ENCODE results near the gene ERGIC1. TPM values are rescaled to one million over a fixed set of nuclear protein-coding genes. Genes with fewer than 3 reads are reported as not detected.
A peak's percentile ranks its signal among the peaks of the same experiment; 100 is the strongest.

ERGIC1 gene
- total and polyA plus RNA-seq, 12 donors = 71.9 to 450 (median 248) TPM

- Histone ChIP-seq H3K9me3 (replicated peaks in 1 of 3) (no peaks in the 10 kb centered on the region), H3K36me3 (replicated peaks in 1 of 2) (no peaks in the 10 kb centered on the region), H3K27me3 (no peaks in the 10 kb centered on the region), H3K27ac (peak overlapping the region in 2 of 5 donors; percentile 81 to 85), H3K4me3 (no peak overlapping the region), H3K4me1 (replicated peaks in 1 of 2) (peaks cover 28 to 53% of the 10 kb centered on the region in 2 donors)
- intact Hi-C loops (cut with DNase I) = no loop called here
- WGBS, 4 donors = 74 to 86% (median 77%) methylated on average over 3 of the region's 3 CpGs
- no peak for DNase-seq
- TF ChIP-seq POLR2A (IDR thresholded peaks at IDR 0.05) (no peak), CTCF (IDR thresholded peaks at IDR 0.05) (no peak)
Observed at GRCh38 chr5:172883066-172883465, 49.0 kb downstream of the ERGIC1 start.

- Histone ChIP-seq H3K36me3 (replicated peaks in 1 of 2) (peaks cover 0 to 10% of the 10 kb centered on the region in 2 donors), H3K27ac (peak overlapping the region in 2 of 5 donors; percentile 86 to 91), H3K27me3 (no peaks in the 10 kb centered on the region), H3K9me3 (replicated peaks in 1 of 3) (no peaks in the 10 kb centered on the region), H3K4me1 (replicated peaks in 1 of 2) (peaks cover 11 to 35% of the 10 kb centered on the region in 2 donors), H3K4me3 (no peak overlapping the region)
- 83 to 90% (median 85%) methylated on average over 21 to 23 of the region's 23 CpGs for WGBS, 4 donors
- peak in 3 of 7 donors; percentile 44 to 57 (median 44) for DNase-seq
- intact Hi-C loops (cut with DNase I) = no loop called here
- TF ChIP-seq POLR2A (IDR thresholded peaks at IDR 0.05) (no peak), CTCF (IDR thresholded peaks at IDR 0.05) (no peak)
Observed at GRCh38 chr5:172885597-172886340, 51.7 kb downstream of the ERGIC1 start.

- intact Hi-C loops (cut with DNase I) = no loop called here
- no peak for DNase-seq
- H3K4me3 ChIP-seq = no peak overlapping the region
Observed at GRCh38 chr5:172886476-172886875, 52.4 kb downstream of the ERGIC1 start.

More at GRCh38 chr5:172886476-172886875, 52.4 kb downstream of the ERGIC1 start:
- WGBS, 4 donors = 81 to 90% (median 88%) methylated on average over 5 to 6 of the region's 6 CpGs
- peaks cover 14 to 36% of the 10 kb centered on the region in 2 donors for H3K4me1 ChIP-seq (replicated peaks in 1 of 2)
- peaks cover 0 to 10% of the 10 kb centered on the region in 2 donors for H3K36me3 ChIP-seq (replicated peaks in 1 of 2)
- no peaks in the 10 kb centered on the region for H3K27me3 ChIP-seq
- no peak for TF ChIP-seq POLR2A (IDR thresholded peaks at IDR 0.05)
- TF ChIP-seq CTCF (IDR thresholded peaks at IDR 0.05) = no peak
- peak overlapping the region; percentile 12 to 91 (median 76) for H3K27ac ChIP-seq
- no peaks in the 10 kb centered on the region for H3K9me3 ChIP-seq (replicated peaks in 1 of 3)

All from adrenal gland (tissue), 12 donors.